Measurements from ENCODE around the gene PRDM10.

DNA sequence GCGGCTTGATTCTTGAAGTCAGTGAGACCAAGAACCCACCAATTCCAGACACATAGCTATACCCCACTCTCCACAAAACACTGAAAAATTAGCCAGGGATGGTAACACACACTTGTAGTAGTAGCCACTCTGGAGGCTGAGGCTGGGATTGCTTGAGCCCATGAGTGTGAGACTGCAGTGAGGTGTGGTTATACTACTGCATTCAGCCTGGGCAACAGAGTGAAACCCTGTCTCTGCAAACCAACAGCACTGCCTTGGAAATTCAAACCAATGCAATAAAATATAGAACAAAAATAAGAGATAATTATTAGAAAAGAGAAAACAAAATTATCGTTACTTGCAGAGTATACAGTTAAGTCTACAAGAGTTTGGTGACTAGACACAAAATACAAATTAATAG is 20.2 kb upstream of the PRDM10 start:
- TF ChIP-seq, protein P1, sequence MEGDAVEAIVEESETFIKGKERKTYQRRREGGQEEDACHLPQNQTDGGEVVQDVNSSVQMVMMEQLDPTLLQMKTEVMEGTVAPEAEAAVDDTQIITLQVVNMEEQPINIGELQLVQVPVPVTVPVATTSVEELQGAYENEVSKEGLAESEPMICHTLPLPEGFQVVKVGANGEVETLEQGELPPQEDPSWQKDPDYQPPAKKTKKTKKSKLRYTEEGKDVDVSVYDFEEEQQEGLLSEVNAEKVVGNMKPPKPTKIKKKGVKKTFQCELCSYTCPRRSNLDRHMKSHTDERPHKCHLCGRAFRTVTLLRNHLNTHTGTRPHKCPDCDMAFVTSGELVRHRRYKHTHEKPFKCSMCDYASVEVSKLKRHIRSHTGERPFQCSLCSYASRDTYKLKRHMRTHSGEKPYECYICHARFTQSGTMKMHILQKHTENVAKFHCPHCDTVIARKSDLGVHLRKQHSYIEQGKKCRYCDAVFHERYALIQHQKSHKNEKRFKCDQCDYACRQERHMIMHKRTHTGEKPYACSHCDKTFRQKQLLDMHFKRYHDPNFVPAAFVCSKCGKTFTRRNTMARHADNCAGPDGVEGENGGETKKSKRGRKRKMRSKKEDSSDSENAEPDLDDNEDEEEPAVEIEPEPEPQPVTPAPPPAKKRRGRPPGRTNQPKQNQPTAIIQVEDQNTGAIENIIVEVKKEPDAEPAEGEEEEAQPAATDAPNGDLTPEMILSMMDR (IDR thresholded peaks at IDR 0.05): no peak
- TF ChIP-seq POLR2A (IDR thresholded peaks at IDR 0.05) (no peak), EP300 (IDR thresholded peaks at IDR 0.05) (no peak)

Measured in gastroesophageal sphincter (tissue), 3 donors.